ENCODE measurements around the gene RASL12. TPM values are rescaled to one million over a fixed set of nuclear protein-coding genes. Genes with fewer than 3 reads are reported as not detected.

RASL12 gene
- total RNA-seq, 1 experiment from 2014 or later = 0.12 TPM

DNA sequence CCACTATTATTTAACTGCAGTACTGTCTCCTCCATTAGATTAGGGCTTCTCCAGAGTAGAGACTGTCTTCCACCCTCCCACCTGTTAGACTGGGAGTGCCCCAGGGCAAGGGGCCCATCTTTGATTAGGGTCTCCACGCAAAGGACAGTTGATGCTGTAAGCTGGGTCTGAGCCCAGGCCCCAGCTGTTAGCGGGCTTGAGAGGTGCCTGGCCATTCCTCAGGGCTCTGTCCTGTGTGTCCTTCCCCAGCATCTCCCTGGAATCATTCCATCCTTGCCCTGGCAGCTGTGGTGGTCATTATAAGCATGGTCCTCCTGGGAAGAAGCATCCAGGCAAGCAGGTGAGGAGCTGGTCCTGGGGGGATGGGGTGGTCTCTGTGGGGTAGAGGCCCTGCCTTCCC, 16.5 kb downstream of the RASL12 start:
- TF ChIP-seq, protein P1, sequence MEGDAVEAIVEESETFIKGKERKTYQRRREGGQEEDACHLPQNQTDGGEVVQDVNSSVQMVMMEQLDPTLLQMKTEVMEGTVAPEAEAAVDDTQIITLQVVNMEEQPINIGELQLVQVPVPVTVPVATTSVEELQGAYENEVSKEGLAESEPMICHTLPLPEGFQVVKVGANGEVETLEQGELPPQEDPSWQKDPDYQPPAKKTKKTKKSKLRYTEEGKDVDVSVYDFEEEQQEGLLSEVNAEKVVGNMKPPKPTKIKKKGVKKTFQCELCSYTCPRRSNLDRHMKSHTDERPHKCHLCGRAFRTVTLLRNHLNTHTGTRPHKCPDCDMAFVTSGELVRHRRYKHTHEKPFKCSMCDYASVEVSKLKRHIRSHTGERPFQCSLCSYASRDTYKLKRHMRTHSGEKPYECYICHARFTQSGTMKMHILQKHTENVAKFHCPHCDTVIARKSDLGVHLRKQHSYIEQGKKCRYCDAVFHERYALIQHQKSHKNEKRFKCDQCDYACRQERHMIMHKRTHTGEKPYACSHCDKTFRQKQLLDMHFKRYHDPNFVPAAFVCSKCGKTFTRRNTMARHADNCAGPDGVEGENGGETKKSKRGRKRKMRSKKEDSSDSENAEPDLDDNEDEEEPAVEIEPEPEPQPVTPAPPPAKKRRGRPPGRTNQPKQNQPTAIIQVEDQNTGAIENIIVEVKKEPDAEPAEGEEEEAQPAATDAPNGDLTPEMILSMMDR (IDR thresholded peaks at IDR 0.05; ENCODE audit: unreplicated experiment) = no peak
- Mint-ChIP-seq H3K9me3 (ENCODE audit: low read depth, unreplicated experiment) (no peaks in the 10 kb centered on the region), H3K27ac (ENCODE audit: unreplicated experiment) (no peak overlapping the region), H3K27me3 (ENCODE audit: unreplicated experiment) (peaks cover 13% of the 10 kb centered on the region), H3K36me3 (ENCODE audit: insufficient read depth, unreplicated experiment) (peaks cover 20% of the 10 kb centered on the region), H3K4me3 (ENCODE audit: low read depth, unreplicated experiment) (no peak overlapping the region), H3K4me1 (ENCODE audit: low read depth, unreplicated experiment) (peaks cover 37% of the 10 kb centered on the region)
- BruUV-seq (replicated peaks) = no TSS peak
- CTCF ChIA-PET = interaction anchor here (1.2 to 1.3 kb wide), 2 partner anchors 18 to 31 kb away, joined by 3 to 5 read pairs; no protein-coding TSS in a partner anchor
- intact Hi-C loops (cut with micrococcal nuclease; ENCODE audit: unreplicated experiment) = no loop called here
- no peak for DNase-seq

DNA sequence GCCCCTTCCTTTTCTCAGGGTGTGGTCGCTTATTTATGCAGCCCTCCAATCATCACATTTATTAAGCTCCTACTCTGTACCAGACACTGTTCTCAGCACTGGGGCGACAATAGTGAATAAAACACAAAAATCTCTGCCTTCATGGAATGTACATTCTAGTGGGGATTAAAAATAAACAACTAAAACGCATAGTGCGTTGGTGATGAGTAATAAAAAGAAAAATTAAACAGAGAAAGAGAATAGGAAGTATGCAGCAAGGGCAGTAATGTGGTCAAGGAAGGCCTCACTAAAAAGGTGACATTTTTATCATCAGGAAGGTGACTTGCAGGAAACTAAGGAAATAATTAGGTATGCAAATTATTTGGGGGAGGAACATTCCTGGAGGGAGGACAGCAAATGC, 17.5 kb downstream of the RASL12 start:
- no peak for DNase-seq
- peaks cover 11% of the 10 kb centered on the region for H3K36me3 Mint-ChIP-seq (ENCODE audit: insufficient read depth, unreplicated experiment)
- TF ChIP-seq, protein P1 (IDR thresholded peaks at IDR 0.05; ENCODE audit: unreplicated experiment) = no peak
- H3K9me3 Mint-ChIP-seq (ENCODE audit: low read depth, unreplicated experiment) = no peaks in the 10 kb centered on the region
- BruUV-seq (replicated peaks) = no TSS peak
- H3K4me1 Mint-ChIP-seq (ENCODE audit: low read depth, unreplicated experiment) = peaks cover 32% of the 10 kb centered on the region
- peaks cover 13% of the 10 kb centered on the region for H3K27me3 Mint-ChIP-seq (ENCODE audit: unreplicated experiment)
- CTCF ChIA-PET = interaction anchor here (0.7 to 1.3 kb wide), 2 partner anchors 15 to 17 kb away, joined by 5 read pairs; no protein-coding TSS in a partner anchor
- intact Hi-C loops (cut with micrococcal nuclease; ENCODE audit: unreplicated experiment) = no loop called here
- H3K27ac Mint-ChIP-seq (ENCODE audit: unreplicated experiment) = peak overlapping the region; percentile 4
- H3K4me3 Mint-ChIP-seq (ENCODE audit: low read depth, unreplicated experiment) = peak overlapping the region; percentile 57

DNA sequence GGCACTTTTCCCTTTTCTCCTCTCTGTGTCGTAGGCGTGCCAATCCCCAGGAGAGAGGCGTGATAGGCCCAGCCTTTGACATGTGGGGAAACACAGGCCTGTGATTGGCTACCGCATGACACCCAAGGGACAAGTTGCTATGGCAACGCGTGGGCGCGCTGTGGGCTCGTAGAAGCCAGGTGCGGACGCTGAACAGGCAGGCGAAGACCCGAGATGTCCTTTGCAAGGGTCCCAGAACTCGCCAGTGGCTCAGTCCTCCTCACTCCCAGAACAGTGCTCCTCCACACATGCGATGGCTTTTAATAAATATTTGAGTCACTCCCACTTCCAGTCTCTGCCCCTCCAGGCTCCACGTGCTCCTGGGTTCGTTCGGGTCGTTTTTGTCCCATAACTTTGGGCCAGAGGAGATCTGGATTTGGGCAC, 18.4 kb downstream of the RASL12 start:
- no peaks in the 10 kb centered on the region for H3K9me3 Mint-ChIP-seq (ENCODE audit: low read depth, unreplicated experiment)
- peaks cover 13% of the 10 kb centered on the region for H3K27me3 Mint-ChIP-seq (ENCODE audit: unreplicated experiment)
- intact Hi-C loops (cut with micrococcal nuclease; ENCODE audit: unreplicated experiment) = no loop called here
- H3K27ac Mint-ChIP-seq (ENCODE audit: unreplicated experiment) = peak overlapping the region; percentile 4
- peak; percentile 92 for DNase-seq
- BruUV-seq (replicated peaks) = no TSS peak
- CTCF ChIA-PET = interaction anchor here (0.6 to 0.9 kb wide), 2 partner anchors 52 to 974 kb away, joined by 3 read pairs; no protein-coding TSS in a partner anchor
- TF ChIP-seq, protein P1 (IDR thresholded peaks at IDR 0.05; ENCODE audit: unreplicated experiment) = no peak
- H3K4me3 Mint-ChIP-seq (ENCODE audit: low read depth, unreplicated experiment) = peak overlapping the region; percentile 57
- H3K36me3 Mint-ChIP-seq (ENCODE audit: insufficient read depth, unreplicated experiment) = peaks cover 11% of the 10 kb centered on the region
- peaks cover 32% of the 10 kb centered on the region for H3K4me1 Mint-ChIP-seq (ENCODE audit: low read depth, unreplicated experiment)

DNA sequence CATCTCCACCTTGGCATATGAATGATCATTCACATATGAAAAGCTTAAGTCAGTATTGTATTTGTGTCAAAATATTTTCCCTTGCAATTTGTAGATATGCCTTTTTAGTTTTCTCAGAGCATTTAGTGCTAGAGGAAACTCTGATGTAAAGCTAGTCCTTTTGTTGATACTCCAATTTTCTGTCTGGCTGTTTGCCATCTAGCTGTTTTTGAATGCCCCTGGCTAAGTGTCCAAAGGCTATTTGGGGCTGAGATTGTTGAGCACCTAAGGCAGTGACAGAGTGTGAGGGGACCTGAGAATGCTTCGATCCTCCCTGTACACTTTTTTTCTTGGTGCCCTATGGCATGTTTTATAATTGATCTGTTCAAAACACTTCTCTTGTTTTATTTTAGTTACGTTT, 19.6 kb downstream of the RASL12 start:
- H3K4me1 Mint-ChIP-seq (ENCODE audit: low read depth, unreplicated experiment) = peaks cover 42% of the 10 kb centered on the region
- H3K36me3 Mint-ChIP-seq (ENCODE audit: insufficient read depth, unreplicated experiment) = peaks cover 11% of the 10 kb centered on the region
- H3K9me3 Mint-ChIP-seq (ENCODE audit: low read depth, unreplicated experiment) = no peaks in the 10 kb centered on the region
- intact Hi-C loops (cut with micrococcal nuclease; ENCODE audit: unreplicated experiment) = no loop called here
- H3K27ac Mint-ChIP-seq (ENCODE audit: unreplicated experiment) = no peak overlapping the region
- H3K4me3 Mint-ChIP-seq (ENCODE audit: low read depth, unreplicated experiment) = no peak overlapping the region
- TF ChIP-seq, protein P1 (IDR thresholded peaks at IDR 0.05; ENCODE audit: unreplicated experiment) = no peak
- CTCF ChIA-PET = no interaction called here
- no TSS peak for BruUV-seq (replicated peaks)
- no peak for DNase-seq
- peaks cover 13% of the 10 kb centered on the region for H3K27me3 Mint-ChIP-seq (ENCODE audit: unreplicated experiment)

Measured in Calu3 (cell line).